ENCODE data around the gene NIF3L1. TPM values are rescaled to one million over a fixed set of nuclear protein-coding genes. Genes with fewer than 3 reads are reported as not detected.

Gene NIF3L1
- total RNA-seq, 1 experiment from 2014 or later: 107 TPM

Other genes starting within 250 kb of the NIF3L1 start
- 961 and 986 TPM in 2 replicates for gene BZW1, start 77.5 kb upstream of the NIF3L1 start, total RNA-seq (2014; rRNA removed; shearing (Covaris generic))
- 78.1 and 106 TPM in 2 replicates for gene CLK1, start 24.7 kb upstream of the NIF3L1 start, total RNA-seq (2014; rRNA removed; shearing (Covaris generic))
- 43.8 and 71.6 TPM in 2 replicates for gene PPIL3, start 294 bp upstream of the NIF3L1 start, total RNA-seq (2014; rRNA removed; shearing (Covaris generic))
- 16.8 and 17.1 TPM in 2 replicates for gene ORC2, start 74.3 kb downstream of the NIF3L1 start, total RNA-seq (2014; rRNA removed; shearing (Covaris generic))
- gene HYCC2, start 182.3 kb downstream of the NIF3L1 start, total RNA-seq (2014; rRNA removed; shearing (Covaris generic)): 7.0 and 7.3 TPM in 2 replicates
- gene NDUFB3, start 182.6 kb downstream of the NIF3L1 start, total RNA-seq (2014; rRNA removed; shearing (Covaris generic)): 212 and 224 TPM in 2 replicates
- 45.3 and 46.5 TPM in 2 replicates for gene CFLAR, start 226.8 kb downstream of the NIF3L1 start, total RNA-seq (2014; rRNA removed; shearing (Covaris generic))